Measurements from ENCODE around the gene ATG12. TPM values are rescaled to one million over a fixed set of nuclear protein-coding genes. Genes with fewer than 3 reads are reported as not detected.

Gene ATG12
- total and polyA plus RNA-seq, 2 of the 8 experiments (the other 6 are each of a cell fraction or from before 2014, with no cell fraction given) = 23.8 to 49.3 TPM

DNA sequence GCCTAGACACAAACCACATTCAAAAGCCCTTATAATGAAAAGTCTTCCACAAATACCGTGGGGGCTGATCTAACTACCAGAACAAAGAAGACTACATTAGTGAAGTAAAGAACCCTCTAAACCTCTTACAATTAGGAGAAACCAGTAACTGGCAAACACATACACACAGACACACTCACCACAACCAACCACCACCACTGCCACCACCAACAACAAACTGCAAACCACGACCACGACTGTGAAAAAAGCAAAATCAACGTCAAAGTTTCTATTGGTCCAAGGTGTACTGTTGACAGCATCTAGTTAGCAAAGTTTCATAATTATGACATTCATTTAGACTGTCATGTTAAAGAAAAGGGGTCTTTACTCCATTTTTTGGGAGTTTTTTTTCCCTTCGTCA is 27.6 kb downstream of the ATG12 start (continued):
- TF ChIP-seq, protein P1, sequence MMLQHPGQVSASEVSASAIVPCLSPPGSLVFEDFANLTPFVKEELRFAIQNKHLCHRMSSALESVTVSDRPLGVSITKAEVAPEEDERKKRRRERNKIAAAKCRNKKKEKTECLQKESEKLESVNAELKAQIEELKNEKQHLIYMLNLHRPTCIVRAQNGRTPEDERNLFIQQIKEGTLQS (IDR thresholded peaks at IDR 0.05; ENCODE audit: insufficient read depth, low read depth, low read length) = no peak
- TF ChIP-seq YY1 (IDR thresholded peaks at IDR 0.05; ENCODE audit: low read depth, low read length) (no peak), POU5F1 (IDR thresholded peaks at IDR 0.05; ENCODE audit: low read depth, low read length) (no peak)
